GM18868 (cell line): Measurements from ENCODE around the gene HORMAD2.

Source experiments
- ATAC-seq: cut with Tn5 transposase; IDR thresholded peaks from one replicate; pipeline ENCODE4 v1.9.1; 2021; ENCODE audit warnings: mild to moderate bottlenecking, moderate library complexity; ENCODE audit not compliant: unreplicated experiment

HORMAD2 gene

GRCh38 chr22:30159561-30160353 is 79.5 kb downstream of the HORMAD2 start:
- ATAC-seq: no peak

DNA sequence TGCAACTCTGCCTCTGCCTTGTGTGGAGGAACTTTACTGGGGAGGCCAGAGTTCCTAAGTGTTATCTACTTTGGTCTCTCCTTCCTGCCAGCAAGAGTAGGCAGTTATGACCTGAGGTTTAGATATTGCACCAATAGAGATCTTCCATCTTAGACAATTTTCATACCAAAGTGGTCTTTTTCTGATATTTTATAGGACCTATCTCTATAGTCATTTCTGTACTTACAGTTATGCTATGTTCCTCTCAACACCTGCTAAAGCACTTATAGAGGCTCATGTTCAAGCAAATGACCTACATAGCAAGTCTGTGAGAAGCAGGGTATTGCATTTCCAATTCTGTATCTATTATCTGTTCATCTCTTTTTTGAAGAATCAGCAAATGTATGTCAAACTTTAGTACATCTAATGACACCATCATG is 80.8 kb downstream of the HORMAD2 start:
- ATAC-seq: no peak

GRCh38 chr22:30167296-30167695 is 87.0 kb downstream of the HORMAD2 start:
- no peak for ATAC-seq

GRCh38 chr22:30167734-30168133 is 87.5 kb downstream of the HORMAD2 start:
- ATAC-seq: no peak

GRCh38 chr22:30169002-30169401 is 88.7 kb downstream of the HORMAD2 start:
- ATAC-seq: no peak

DNA sequence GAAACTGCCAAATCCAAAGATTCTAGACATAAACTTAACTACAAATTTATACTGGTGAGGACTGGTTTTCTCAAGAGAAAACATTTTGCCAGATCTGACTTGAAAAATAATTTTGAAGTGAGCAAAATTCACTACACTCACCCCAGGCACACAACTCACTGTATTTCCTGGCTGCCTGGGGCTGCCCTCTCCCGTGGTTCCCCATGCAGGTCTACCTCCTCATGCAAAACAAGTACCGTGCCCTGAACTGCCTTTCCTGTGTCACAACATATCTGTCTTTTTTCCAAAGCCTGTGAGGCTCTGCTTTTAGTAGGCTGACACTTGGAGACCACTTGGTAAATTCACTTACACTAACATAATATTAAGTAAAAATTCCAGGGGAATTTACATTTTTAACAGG is 89.9 kb downstream of the HORMAD2 start:
- no peak for ATAC-seq

DNA sequence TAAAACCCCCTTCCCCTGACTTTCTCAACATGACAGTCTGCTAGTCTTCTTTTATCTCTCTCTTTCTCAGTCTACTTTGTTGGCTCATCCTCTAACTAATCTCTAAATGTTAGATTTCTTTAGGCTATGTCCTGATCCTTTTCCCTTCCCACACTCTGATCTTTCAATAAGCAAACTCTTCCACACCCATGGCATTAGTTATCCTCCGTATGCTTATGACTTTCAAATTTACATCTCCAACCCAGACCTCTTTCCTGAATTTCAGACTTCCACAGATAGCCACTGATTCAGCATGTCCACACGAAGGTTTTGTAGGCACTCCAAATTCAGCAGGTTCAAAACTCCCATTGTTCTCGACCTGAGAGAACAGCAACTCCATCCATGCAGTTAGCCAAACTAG is 90.7 kb downstream of the HORMAD2 start:
- no peak for ATAC-seq

GRCh38 chr22:30175690-30176288 is 95.5 kb downstream of the HORMAD2 start:
- ATAC-seq: no peak

DNA sequence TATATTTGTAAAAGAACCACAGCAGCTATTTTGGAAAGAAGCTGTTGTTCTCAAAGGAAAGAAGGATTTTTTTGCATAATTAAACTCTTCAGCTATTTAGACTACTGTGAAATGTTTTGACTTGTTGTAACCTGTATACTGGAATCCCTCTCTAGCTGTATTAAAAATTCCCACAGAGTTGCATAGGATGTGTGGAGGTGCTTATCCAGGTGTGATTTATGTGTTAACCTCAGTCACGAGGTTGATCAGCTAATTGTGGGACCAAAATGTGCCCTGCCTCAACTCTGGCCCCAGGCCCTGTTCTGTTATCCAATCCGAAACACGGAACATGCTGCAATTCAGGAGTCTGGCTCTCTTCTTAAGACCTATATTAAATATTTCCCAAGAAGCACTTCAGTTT is 96.2 kb downstream of the HORMAD2 start:
- no peak for ATAC-seq

GRCh38 chr22:30178181-30179126 is 98.2 kb downstream of the HORMAD2 start:
- ATAC-seq: no peak

DNA sequence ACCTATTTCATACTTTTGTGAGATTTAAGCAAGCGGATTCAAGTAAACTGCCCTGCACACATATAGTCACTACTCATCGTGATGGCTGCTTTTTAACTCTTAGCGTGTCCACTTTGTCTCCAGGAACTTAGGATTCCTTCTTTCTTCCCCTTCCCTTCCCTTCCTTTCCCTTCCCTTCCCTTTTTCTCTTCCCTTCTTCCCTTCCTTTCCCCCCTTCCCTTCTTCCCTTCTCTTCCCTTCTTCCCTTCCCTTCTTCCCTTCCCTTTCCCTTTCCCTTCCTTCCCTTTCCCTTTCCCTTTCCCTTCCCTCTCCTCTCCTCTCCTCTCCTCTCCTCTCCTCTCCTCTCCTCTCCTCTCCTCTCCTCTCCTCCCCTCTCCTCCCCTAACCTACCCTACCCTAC is 100.4 kb downstream of the HORMAD2 start:
- ATAC-seq: no peak

- ATAC-seq: no peak
Observed at GRCh38 chr22:30181459-30182349, 101.4 kb downstream of the HORMAD2 start.

DNA sequence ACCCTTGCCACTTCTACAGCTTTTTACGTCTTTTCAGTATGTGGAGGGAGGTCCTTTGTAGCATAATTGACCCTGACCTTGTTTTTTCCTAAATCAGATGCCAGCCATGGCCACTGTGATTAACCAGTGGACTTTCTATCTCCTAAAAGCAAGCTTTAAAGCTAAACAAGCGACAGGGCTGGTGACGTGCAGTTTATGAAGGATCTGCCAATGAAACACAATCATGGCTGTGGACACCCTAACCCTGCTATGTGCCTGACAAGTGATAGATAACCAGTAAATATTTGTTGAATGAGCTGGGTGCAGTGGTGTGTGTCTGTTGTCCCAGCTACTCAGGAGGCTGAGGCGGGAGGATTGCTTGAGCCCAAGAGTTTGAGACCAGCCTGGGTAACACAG is 102.1 kb downstream of the HORMAD2 start:
- ATAC-seq: no peak

DNA sequence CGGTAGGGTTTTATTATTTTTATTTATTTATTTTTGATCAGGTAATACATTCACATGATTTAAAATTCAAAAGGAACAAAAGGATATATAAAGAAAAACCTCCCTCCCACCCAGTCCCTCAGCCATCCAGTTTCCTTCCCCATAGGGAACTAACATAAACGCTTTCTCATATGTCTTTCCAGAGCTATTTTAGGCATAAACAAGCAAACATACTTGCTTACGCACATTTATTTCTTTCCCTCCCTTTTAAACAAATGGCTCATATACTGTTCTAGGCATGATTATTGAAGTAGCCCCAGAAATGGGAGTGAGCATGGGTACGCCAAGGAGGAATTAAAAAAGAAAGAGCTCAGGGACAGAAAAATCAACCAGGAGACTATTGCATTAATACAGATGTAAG is 102.6 kb downstream of the HORMAD2 start:
- no peak for ATAC-seq

DNA sequence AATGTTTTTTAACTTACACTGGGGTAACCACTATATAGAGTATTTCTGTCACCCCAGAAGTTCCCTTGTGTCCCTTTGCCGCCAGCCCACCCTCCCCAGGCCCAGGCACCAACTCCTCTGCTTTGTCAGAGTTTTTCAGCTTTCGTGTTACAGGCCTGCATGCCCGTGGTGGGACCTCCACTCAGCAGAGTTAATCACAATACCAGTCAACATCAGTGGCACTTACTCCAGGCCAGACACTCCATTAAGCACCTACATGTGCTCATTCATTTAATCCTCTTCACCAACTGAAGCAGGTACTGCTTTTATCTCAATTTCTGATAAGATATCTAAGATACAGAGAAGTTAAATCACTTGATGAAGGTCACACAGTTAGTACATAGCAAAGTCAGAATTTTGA is 103.0 kb downstream of the HORMAD2 start:
- ATAC-seq: no peak

DNA sequence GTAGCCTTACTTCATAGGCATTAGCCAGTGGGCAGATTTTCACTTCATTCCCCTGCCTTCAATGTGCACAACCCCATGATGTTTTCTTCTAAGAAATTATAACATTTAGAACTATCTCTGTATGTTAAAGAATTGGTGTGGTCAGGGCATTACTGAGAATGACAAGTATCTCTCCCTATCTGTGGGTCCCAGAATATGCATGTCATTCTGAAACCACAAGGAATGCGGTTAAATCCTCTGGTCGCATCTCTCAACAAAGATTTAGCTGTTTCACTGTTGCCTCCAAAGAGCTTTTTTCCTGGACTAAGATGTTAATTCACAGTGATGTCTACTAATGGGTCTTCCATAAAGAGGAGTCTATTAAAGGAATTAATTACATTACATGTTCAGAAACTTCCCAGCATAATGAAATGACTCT is 103.6 kb downstream of the HORMAD2 start:
- ATAC-seq: no peak

DNA sequence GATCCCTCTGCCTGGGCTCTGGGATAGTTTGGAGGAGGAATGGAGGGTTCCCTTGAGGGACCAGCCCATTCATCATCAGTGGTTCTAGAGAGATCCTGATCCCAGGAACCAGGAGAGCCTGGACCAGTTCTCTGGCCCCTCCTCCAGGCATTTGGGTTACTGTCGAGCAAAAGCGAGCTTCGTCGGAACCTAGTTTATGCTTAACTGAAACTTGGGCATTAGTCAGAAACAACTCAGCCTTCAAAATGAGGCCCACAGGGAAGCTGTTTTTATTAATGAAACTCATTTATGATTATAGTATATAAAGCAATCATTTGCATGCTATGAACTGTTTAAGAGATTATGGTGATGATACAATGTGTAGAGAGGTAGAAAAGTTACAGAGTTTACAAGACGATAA is 104.9 kb downstream of the HORMAD2 start:
- no peak for ATAC-seq

- ATAC-seq: no peak
Observed at GRCh38 chr22:30185549-30185948, 105.3 kb downstream of the HORMAD2 start.

- ATAC-seq: no peak
Observed at GRCh38 chr22:30186041-30186440, 105.8 kb downstream of the HORMAD2 start.

GRCh38 chr22:30186510-30186909 is 106.2 kb downstream of the HORMAD2 start:
- no peak for ATAC-seq

DNA sequence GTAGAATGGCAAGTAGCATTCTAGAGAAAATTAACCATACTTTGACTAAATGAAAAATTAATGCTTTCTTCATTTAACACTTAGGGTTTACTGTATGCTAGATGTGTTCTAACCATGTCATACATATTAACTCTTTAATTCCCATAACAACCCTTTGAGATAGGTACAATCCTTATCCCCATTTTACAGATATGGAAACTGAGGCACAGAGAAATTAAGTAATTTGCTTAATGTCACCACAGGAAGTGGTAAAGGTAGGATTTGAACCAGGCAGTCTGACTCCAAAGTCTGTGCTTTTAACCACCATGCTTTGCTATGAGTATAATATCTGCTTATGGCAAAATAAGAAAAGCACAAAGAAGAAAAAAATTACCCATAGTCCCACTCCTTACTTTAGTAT is 106.8 kb downstream of the HORMAD2 start:
- ATAC-seq: no peak
